SIG-M5 treated with dmso at 0.1 percent for 504 hours (cell line): ENCODE measurements around the gene L3MBTL4.
"Not testable (repeated sequence)": the region's sequence is repeated elsewhere in the genome, so short reads cannot be mapped to it uniquely, and the experiment has no call there.

Experiments used
- DNase-seq: peaks from one replicate; lab custom pipeline; 2025; ENCODE audit not compliant: unreplicated experiment; lab: John Stamatoyannopoulos, UW

The L3MBTL4 gene

GRCh38 chr18:6313415-6313814 lies 101.3 kb downstream of the L3MBTL4 start:
- no peak for DNase-seq

- no peak for DNase-seq
Measured at GRCh38 chr18:6311456-6312215, 103.1 kb downstream of the L3MBTL4 start.

GRCh38 chr18:6310714-6311113 lies 104.0 kb downstream of the L3MBTL4 start:
- DNase-seq, result no peak

- DNase-seq, result no peak
Measured at GRCh38 chr18:6297875-6298274, 116.8 kb downstream of the L3MBTL4 start.

- no peak for DNase-seq
Measured at GRCh38 chr18:6294148-6294784, 120.4 kb downstream of the L3MBTL4 start.

GRCh38 chr18:6289843-6290242 lies 124.9 kb downstream of the L3MBTL4 start:
- DNase-seq, result no peak

- no peak for DNase-seq
Measured at GRCh38 chr18:6286585-6286984, 128.1 kb downstream of the L3MBTL4 start.

GRCh38 chr18:6284761-6285160 lies 129.9 kb downstream of the L3MBTL4 start:
- no peak for DNase-seq

- no peak for DNase-seq
Measured at GRCh38 chr18:6284300-6284699, 130.4 kb downstream of the L3MBTL4 start.

- no peak for DNase-seq
Measured at GRCh38 chr18:6281874-6282273, 132.8 kb downstream of the L3MBTL4 start.

GRCh38 chr18:6280211-6280743 lies 134.4 kb downstream of the L3MBTL4 start:
- no peak for DNase-seq

- DNase-seq, result no peak
Measured at GRCh38 chr18:6279308-6279707, 135.4 kb downstream of the L3MBTL4 start.

- no peak for DNase-seq
Measured at GRCh38 chr18:6273423-6273822, 141.3 kb downstream of the L3MBTL4 start.

GRCh38 chr18:6272144-6272543 lies 142.6 kb downstream of the L3MBTL4 start:
- not testable (repeated sequence) for DNase-seq

GRCh38 chr18:6271585-6271984 lies 143.1 kb downstream of the L3MBTL4 start:
- no peak for DNase-seq

- no peak for DNase-seq
Measured at GRCh38 chr18:6270771-6271216, 143.9 kb downstream of the L3MBTL4 start.

- DNase-seq, result no peak
Measured at GRCh38 chr18:6269660-6270332, 144.9 kb downstream of the L3MBTL4 start.

- DNase-seq, result no peak
Measured at GRCh38 chr18:6266212-6266611, 148.5 kb downstream of the L3MBTL4 start.

- DNase-seq, result no peak
Measured at GRCh38 chr18:6261938-6262337, 152.8 kb downstream of the L3MBTL4 start.

GRCh38 chr18:6259324-6259723 lies 155.4 kb downstream of the L3MBTL4 start:
- not testable (repeated sequence) for DNase-seq

GRCh38 chr18:6257950-6258349 lies 156.8 kb downstream of the L3MBTL4 start:
- DNase-seq, result no peak

GRCh38 chr18:6256521-6256920 lies 158.2 kb downstream of the L3MBTL4 start:
- DNase-seq, result no peak
